ENCODE data around the gene SLC6A2.

The SLC6A2 gene

DNA sequence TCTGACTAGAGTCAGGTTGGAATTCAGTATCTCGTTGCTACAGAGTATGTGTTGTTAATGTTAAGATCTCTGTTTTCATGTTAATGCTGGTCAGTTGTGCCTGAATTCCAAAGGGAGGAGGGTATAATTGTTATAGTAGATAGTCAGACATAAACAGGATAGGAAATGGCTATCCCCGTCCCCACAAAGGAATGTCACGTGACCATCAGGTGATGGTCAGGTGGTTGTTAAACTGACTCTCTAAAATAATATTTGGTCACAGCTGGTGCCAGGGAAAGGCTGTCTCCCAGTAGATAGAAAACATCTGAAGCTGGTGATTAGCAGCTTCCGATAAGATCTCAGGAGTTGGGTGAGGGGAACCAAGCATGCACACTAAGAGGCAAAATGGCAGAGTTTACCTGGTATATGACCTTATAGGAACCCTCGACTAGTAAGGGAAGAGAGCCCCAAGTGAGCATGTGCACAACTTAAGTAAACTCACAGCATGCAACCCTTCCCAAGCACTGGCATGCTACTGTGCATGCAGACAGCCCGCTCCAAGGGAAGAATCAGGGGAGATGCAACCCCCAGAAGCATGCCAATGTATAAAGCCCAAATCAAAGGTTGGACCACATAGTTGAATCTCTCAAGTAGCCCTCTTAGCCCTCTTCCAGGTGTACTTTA lies 27.4 kb upstream of the SLC6A2 start:
- Histone ChIP-seq H3K4me3 (ENCODE audit: low read depth, low read length) (no peak overlapping the region), H3K79me2 (no peaks in the 10 kb centered on the region), H3K4me1 (peaks cover under 1% of the 10 kb centered on the region), H3K27ac (no peak overlapping the region), H2AFZ (no peak overlapping the region), H3K9ac (no peak overlapping the region), H3K9me3 (ENCODE audit: control insufficient read depth, low read length) (no peaks in the 10 kb centered on the region), H3K27me3 (ENCODE audit: control insufficient read depth, insufficient read depth, low read length) (no peaks in the 10 kb centered on the region), H3K36me3 (ENCODE audit: control insufficient read depth, insufficient read depth, low read length) (no peaks in the 10 kb centered on the region), H3K4me2 (ENCODE audit: low read length) (no peak overlapping the region)
- TF ChIP-seq, protein P1, sequence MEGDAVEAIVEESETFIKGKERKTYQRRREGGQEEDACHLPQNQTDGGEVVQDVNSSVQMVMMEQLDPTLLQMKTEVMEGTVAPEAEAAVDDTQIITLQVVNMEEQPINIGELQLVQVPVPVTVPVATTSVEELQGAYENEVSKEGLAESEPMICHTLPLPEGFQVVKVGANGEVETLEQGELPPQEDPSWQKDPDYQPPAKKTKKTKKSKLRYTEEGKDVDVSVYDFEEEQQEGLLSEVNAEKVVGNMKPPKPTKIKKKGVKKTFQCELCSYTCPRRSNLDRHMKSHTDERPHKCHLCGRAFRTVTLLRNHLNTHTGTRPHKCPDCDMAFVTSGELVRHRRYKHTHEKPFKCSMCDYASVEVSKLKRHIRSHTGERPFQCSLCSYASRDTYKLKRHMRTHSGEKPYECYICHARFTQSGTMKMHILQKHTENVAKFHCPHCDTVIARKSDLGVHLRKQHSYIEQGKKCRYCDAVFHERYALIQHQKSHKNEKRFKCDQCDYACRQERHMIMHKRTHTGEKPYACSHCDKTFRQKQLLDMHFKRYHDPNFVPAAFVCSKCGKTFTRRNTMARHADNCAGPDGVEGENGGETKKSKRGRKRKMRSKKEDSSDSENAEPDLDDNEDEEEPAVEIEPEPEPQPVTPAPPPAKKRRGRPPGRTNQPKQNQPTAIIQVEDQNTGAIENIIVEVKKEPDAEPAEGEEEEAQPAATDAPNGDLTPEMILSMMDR (IDR thresholded peaks at IDR 0.05) = no peak

DNA sequence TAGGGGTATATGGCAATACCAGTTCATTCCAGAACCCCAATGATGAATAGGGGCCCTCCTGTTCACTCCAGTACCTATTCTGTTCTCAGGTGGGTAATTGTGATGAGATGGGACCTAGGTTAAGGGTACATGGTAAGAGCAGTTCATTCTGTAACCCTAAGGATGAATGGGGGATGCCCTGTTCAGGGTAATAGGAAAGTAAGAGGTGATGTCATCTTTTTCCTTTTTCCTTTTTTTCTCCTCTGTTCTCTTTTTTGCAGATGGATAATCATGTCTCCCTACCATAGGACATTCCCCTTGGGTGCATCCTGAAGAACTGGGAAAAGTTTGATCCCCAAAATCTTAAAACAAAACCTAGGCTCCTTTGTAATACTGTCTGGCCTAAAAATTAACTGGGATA lies 25.0 kb upstream of the SLC6A2 start:
- H3K9me3 ChIP-seq (ENCODE audit: control insufficient read depth, low read length) = no peaks in the 10 kb centered on the region
- no peaks in the 10 kb centered on the region for H3K36me3 ChIP-seq (ENCODE audit: control insufficient read depth, insufficient read depth, low read length)

GRCh38 chr16:55632259-55632658 lies 23.5 kb upstream of the SLC6A2 start:
- no peak overlapping the region for H3K9ac ChIP-seq
- no peak overlapping the region for H3K4me2 ChIP-seq (ENCODE audit: low read length)
- TF ChIP-seq, protein P1 (IDR thresholded peaks at IDR 0.05) = no peak
- no peaks in the 10 kb centered on the region for H3K4me1 ChIP-seq
- H3K27ac ChIP-seq = no peak overlapping the region
- no peaks in the 10 kb centered on the region for H3K79me2 ChIP-seq
- H3K27me3 ChIP-seq (ENCODE audit: control insufficient read depth, insufficient read depth, low read length) = no peaks in the 10 kb centered on the region
- no peak overlapping the region for H2AFZ ChIP-seq
- no peaks in the 10 kb centered on the region for H3K9me3 ChIP-seq (ENCODE audit: control insufficient read depth, low read length)
- no peaks in the 10 kb centered on the region for H3K36me3 ChIP-seq (ENCODE audit: control insufficient read depth, insufficient read depth, low read length)
- no peak overlapping the region for H3K4me3 ChIP-seq (ENCODE audit: low read depth, low read length)

More for the DNA sequence above, 25.0 kb upstream of the SLC6A2 start:
- no peaks in the 10 kb centered on the region for H3K4me1 ChIP-seq
- no peak overlapping the region for H3K4me2 ChIP-seq (ENCODE audit: low read length)
- no peaks in the 10 kb centered on the region for H3K79me2 ChIP-seq
- H3K4me3 ChIP-seq (ENCODE audit: low read depth, low read length) = no peak overlapping the region
- H3K9ac ChIP-seq = no peak overlapping the region
- no peak overlapping the region for H3K27ac ChIP-seq
- no peak overlapping the region for H2AFZ ChIP-seq
- TF ChIP-seq, protein P1 (IDR thresholded peaks at IDR 0.05) = no peak
- H3K27me3 ChIP-seq (ENCODE audit: control insufficient read depth, insufficient read depth, low read length) = no peaks in the 10 kb centered on the region

DNA sequence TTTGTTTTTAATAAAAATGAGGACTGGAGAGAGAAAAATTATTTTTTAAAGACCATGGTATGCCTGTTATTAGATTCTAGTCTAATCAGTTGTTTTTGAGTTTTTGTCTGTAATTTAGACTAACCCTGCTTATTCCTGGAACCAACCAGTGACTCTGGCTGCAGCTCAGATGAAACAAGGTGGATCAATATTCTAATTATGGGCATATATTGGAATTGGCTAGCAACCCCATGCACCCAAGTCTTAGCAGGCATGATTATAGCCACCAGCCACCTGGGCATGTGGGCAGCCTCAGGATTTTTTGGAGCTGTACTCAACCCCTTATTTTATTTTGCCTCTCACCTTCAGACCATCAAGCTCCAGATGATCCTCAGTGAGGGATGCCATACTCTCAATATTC lies 21.6 kb upstream of the SLC6A2 start:
- Histone ChIP-seq H3K9me3 (ENCODE audit: control insufficient read depth, low read length) (no peaks in the 10 kb centered on the region), H3K79me2 (no peaks in the 10 kb centered on the region), H2AFZ (no peak overlapping the region), H3K27me3 (ENCODE audit: control insufficient read depth, insufficient read depth, low read length) (no peaks in the 10 kb centered on the region), H3K9ac (no peak overlapping the region), H3K4me1 (no peaks in the 10 kb centered on the region), H3K4me2 (ENCODE audit: low read length) (no peak overlapping the region), H3K27ac (no peak overlapping the region), H3K4me3 (ENCODE audit: low read depth, low read length) (no peak overlapping the region), H3K36me3 (ENCODE audit: control insufficient read depth, insufficient read depth, low read length) (no peaks in the 10 kb centered on the region)
- TF ChIP-seq, protein P1 (IDR thresholded peaks at IDR 0.05) = no peak

DNA sequence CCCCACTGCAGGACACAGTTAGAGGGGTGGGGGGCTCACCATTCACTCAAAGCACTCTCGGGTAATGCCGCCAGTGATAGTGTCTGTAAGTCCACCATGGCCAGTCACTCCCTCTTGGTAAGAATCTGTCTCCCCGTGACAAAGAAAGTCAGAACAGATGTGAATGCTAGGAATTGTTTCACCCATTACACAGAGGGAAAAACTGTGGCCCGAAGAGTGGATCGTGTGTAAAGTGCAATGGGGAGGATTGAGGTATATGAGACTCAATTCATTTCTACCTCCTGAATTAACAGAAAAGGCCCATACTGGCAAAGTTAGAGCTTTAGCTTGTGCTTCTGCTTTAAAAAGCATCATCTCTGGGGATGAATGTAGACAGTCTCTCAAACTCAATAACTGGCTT lies 17.5 kb upstream of the SLC6A2 start:
- no peaks in the 10 kb centered on the region for H3K9me3 ChIP-seq (ENCODE audit: control insufficient read depth, low read length)
- H3K4me1 ChIP-seq = no peaks in the 10 kb centered on the region
- no peak overlapping the region for H3K9ac ChIP-seq
- H3K27ac ChIP-seq = no peak overlapping the region
- H2AFZ ChIP-seq = no peak overlapping the region
- no peak overlapping the region for H3K4me3 ChIP-seq (ENCODE audit: low read depth, low read length)
- no peaks in the 10 kb centered on the region for H3K79me2 ChIP-seq
- TF ChIP-seq, protein P1 (IDR thresholded peaks at IDR 0.05) = no peak
- no peaks in the 10 kb centered on the region for H3K36me3 ChIP-seq (ENCODE audit: control insufficient read depth, insufficient read depth, low read length)
- H3K4me2 ChIP-seq (ENCODE audit: low read length) = no peak overlapping the region
- H3K27me3 ChIP-seq (ENCODE audit: control insufficient read depth, insufficient read depth, low read length) = no peaks in the 10 kb centered on the region
